Upper lobe of right lung (tissue), 1 donor: ENCODE results near the gene LCE1D. TPM values are rescaled to one million over a fixed set of nuclear protein-coding genes. Genes with fewer than 3 reads are reported as not detected.

ENCODE experiments used
- ATAC-seq: fragments of 200-7000 bp; cut with Tn5 transposase; one replicate; pipeline ENCODE4 v1.9.1; 2020; ENCODE audit warnings: mild to moderate bottlenecking, moderate library complexity
- DNase-seq: peaks from one replicate; pipeline ENCODE4 v3.0.0-alpha.2; 2020
- H3K27ac ChIP-seq: fragments of 200-600 bp; one replicate; pipeline ENCODE4 v1.8.0; 2022
- H3K27me3 ChIP-seq: fragments of 200-600 bp; one replicate; pipeline ENCODE4 v1.8.0; 2022; ENCODE audit warnings: mild to moderate bottlenecking
- H3K36me3 ChIP-seq: fragments of 200-600 bp; one replicate; pipeline ENCODE4 v1.8.0; 2022
- H3K4me1 ChIP-seq: fragments of 200-600 bp; one replicate; pipeline ENCODE4 v1.8.0; 2022
- H3K4me3 ChIP-seq: fragments of 200-600 bp; one replicate; pipeline ENCODE4 v1.8.0; 2022; ENCODE audit warnings: mild to moderate bottlenecking
- H3K9me3 ChIP-seq: fragments of 200-600 bp; one replicate; pipeline ENCODE4 v1.8.0; 2022
- intact Hi-C: fragments of 100-400 bp; cut with DNase I; formaldehyde crosslinking; loops from one replicate; pipeline ENCODE4 v1.11.0; 2022
- total RNA-seq: library from RNA; stranded (reverse); fragmentation: NEBNext Ultra II Directional; extraction: Animal tissue kit (Norgen Biotek cat#: 25700); gene quantifications from one replicate; pipeline ENCODE4 v1.2.1, GENCODE V29; 2021
- TF ChIP-seq, protein P1 (sequence below): fragments of 200-600 bp; IDR thresholded peaks from one replicate; pipeline ENCODE4 v1.8.0; 2022; ENCODE audit warnings: antibody characterized with exemption
- donor health status: DM: no; HTN: yes; CAD: no; lungs with severe emphysema.

Gene LCE1D
- total RNA-seq, 1 donor from 2014 or later: not detected

DNA sequence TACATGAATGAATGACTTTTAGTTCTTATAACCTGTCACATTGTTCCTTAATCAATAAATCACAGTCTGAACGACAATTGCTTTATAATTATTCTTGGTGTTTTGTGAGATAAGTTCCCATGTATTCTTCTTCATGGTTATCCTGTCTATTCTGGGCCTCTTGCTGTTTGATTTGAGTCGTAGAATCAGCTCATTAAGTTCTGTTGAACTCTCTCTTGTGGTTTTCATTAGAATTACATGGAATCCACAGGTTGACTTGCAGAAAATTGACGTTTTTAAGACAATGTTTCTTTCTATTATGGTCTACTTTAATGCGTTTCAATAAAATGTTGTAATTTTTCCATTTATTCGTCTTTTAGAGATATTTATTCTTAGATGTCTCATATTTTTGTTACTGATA lies 26.8 kb downstream of the LCE1D start:
- intact Hi-C loops: no loop called here
- no peaks in the 10 kb centered on the region for H3K9me3 ChIP-seq
- H3K4me3 ChIP-seq: no peak overlapping the region

DNA sequence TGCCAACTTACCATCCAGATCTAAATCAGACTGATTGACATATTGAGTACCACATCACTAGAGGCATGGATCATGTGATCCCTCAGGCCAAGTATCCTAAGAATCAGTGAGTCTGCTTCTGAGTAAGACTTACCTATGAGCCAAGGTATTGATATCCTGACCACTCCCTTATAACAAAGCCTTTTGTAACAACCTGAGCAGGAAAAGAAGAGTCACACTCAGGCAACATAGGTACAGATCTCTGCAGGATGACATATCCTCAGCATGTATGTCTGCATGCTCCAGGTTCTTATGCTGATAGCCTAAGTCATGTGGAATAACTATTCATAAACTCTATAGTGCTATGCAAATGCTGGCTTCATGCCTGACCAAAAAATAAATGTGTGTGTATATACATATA lies 28.4 kb downstream of the LCE1D start:
- Histone ChIP-seq H3K27ac (no peak overlapping the region), H3K4me3 (no peak overlapping the region), H3K9me3 (no peaks in the 10 kb centered on the region), H3K36me3 (no peaks in the 10 kb centered on the region), H3K27me3 (no peaks in the 10 kb centered on the region), H3K4me1 (no peaks in the 10 kb centered on the region)
- intact Hi-C loops: no loop called here
- TF ChIP-seq, protein P1, sequence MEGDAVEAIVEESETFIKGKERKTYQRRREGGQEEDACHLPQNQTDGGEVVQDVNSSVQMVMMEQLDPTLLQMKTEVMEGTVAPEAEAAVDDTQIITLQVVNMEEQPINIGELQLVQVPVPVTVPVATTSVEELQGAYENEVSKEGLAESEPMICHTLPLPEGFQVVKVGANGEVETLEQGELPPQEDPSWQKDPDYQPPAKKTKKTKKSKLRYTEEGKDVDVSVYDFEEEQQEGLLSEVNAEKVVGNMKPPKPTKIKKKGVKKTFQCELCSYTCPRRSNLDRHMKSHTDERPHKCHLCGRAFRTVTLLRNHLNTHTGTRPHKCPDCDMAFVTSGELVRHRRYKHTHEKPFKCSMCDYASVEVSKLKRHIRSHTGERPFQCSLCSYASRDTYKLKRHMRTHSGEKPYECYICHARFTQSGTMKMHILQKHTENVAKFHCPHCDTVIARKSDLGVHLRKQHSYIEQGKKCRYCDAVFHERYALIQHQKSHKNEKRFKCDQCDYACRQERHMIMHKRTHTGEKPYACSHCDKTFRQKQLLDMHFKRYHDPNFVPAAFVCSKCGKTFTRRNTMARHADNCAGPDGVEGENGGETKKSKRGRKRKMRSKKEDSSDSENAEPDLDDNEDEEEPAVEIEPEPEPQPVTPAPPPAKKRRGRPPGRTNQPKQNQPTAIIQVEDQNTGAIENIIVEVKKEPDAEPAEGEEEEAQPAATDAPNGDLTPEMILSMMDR: no peak
- no peak for DNase-seq
- no peak for ATAC-seq

More for the DNA sequence above, 26.8 kb downstream of the LCE1D start:
- ATAC-seq: no peak
- Histone ChIP-seq H3K4me1 (no peaks in the 10 kb centered on the region), H3K27me3 (no peaks in the 10 kb centered on the region), H3K36me3 (no peaks in the 10 kb centered on the region), H3K27ac (no peak overlapping the region)
- TF ChIP-seq, protein P1: no peak
- DNase-seq: no peak

DNA sequence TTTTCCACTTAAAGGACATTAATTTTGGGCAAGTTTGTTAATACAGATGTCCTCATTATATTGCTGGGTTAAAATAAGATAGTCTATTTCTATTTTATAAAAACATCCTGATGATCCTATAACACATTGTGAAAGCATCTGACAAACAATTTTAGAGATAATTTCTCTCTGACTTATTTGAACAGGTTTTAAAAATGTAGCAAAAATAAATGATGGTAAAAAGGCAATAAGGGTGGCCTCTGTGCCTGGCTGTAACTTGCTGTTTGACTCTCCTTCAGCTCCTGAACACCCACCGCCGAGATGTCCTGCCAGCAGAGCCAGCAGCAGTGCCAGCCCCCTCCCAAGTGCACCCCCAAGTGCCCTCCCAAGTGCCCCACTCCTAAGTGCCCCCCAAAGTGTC lies 30.7 kb downstream of the LCE1D start, which contains the start of gene LCE1A:
LCE1A (plus strand) TSS at position 301 of the 400 bp plus-strand sequence; CDS start at position 301, 0 bp downstream.
- H3K4me1 ChIP-seq: no peaks in the 10 kb centered on the region
- H3K27ac ChIP-seq: no peak within 1 kb of the TSS
- H3K36me3 ChIP-seq: no peaks in the 10 kb centered on the region
- no peak for ATAC-seq
- no peak within 1 kb of the TSS for H3K4me3 ChIP-seq
- no peaks in the 10 kb centered on the region for H3K9me3 ChIP-seq
- H3K27me3 ChIP-seq: no peaks in the 10 kb centered on the region
- intact Hi-C loops: no loop called here
- no peak for DNase-seq
- TF ChIP-seq, protein P1: no peak

DNA sequence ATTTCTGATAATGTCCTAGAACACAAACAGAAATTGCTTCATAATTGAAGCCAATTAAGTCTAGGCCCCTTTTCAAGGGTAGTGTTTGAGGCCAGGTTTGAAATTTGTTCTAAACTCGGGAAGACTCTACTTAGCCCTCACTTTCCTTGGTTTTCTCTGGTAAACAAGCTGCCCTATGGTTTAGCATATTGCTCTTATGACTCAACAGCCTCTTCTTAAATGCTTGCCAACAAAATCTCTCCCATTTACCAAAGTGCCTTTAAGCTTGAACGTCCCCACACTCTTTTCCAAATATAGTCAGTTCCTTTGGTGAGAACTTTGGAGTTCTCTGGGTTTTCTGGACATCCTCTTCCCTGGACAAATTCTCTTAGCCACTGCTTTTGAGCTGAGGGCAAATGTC lies 40.3 kb downstream of the LCE1D start:
- H3K27me3 ChIP-seq: no peaks in the 10 kb centered on the region
- TF ChIP-seq, protein P1: no peak
- intact Hi-C loops: no loop called here
- ATAC-seq (no peak), DNase-seq (no peak)
- H3K4me3 ChIP-seq: no peak overlapping the region
- H3K36me3 ChIP-seq: no peaks in the 10 kb centered on the region
- H3K4me1 ChIP-seq: no peaks in the 10 kb centered on the region
- no peaks in the 10 kb centered on the region for H3K9me3 ChIP-seq
- no peak overlapping the region for H3K27ac ChIP-seq

DNA sequence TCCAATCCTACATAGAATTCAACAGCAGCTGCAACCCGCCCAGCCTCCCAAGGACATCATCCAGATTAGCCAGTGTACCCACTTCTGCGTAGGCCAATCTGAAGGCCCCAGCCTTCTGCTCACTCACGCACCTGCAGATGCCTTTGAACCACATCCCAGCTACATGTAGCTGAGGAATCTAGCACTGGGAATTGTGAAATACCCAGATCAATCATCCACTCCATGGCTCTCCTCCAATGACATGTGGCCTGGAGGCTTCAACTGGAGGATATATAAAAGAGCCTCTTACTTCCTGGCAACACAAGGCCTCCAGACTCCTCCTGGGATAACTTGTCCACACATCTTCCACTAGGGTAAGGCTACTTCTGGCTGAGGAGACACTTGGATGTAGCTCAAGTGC lies 46.0 kb downstream of the LCE1D start, which contains the start of gene LCE6A:
LCE6A (plus strand) TSS at position 301 of the 400 bp plus-strand sequence. CDS start 665 bp downstream, outside the sequence.
- TF ChIP-seq, protein P1: no peak
- H3K4me1 ChIP-seq: no peaks in the 10 kb centered on the region
- ATAC-seq (no peak), DNase-seq (no peak)
- no peaks in the 10 kb centered on the region for H3K9me3 ChIP-seq
- H3K4me3 ChIP-seq: no peak within 1 kb of the TSS
- intact Hi-C loops: no loop called here
- no peak within 1 kb of the TSS for H3K27ac ChIP-seq
- no peaks in the 10 kb centered on the region for H3K27me3 ChIP-seq
- H3K36me3 ChIP-seq: no peaks in the 10 kb centered on the region

Other genes with a start within 250 kb of the LCE1D start
- not detected for gene LCE3E, start 229.9 kb upstream of the LCE1D start, total RNA-seq
- not detected for gene LCE3D, start 216.2 kb upstream of the LCE1D start, total RNA-seq
- gene LCE3C, start 196.5 kb upstream of the LCE1D start, total RNA-seq: not detected
- not detected for gene LCE3B, start 182.9 kb upstream of the LCE1D start, total RNA-seq
- gene LCE3A, start 173.6 kb upstream of the LCE1D start, total RNA-seq: not detected
- not detected for gene LCE2D, start 133.3 kb upstream of the LCE1D start, total RNA-seq
- not detected for gene LCE2C, start 121.4 kb upstream of the LCE1D start, total RNA-seq
- gene LCE2B, start 110.6 kb upstream of the LCE1D start, total RNA-seq: not detected
- gene LCE2A, start 98.4 kb upstream of the LCE1D start, total RNA-seq: not detected
- gene LCE4A, start 88.6 kb upstream of the LCE1D start, total RNA-seq: not detected
- not detected for gene KPRP, start 38.7 kb upstream of the LCE1D start, total RNA-seq
- gene LCE1F, start 21.6 kb upstream of the LCE1D start, total RNA-seq: not detected
- gene LCE1E, start 10.5 kb upstream of the LCE1D start, total RNA-seq: not detected
- gene LCE1C, start 9.9 kb downstream of the LCE1D start, total RNA-seq: not detected
- not detected for gene LCE1B, start 15.2 kb downstream of the LCE1D start, total RNA-seq
- not detected for gene LCE1A, start 30.8 kb downstream of the LCE1D start, total RNA-seq
- gene LCE6A, start 46.1 kb downstream of the LCE1D start, total RNA-seq: not detected
- not detected for gene LCE7A, start 63.3 kb downstream of the LCE1D start, total RNA-seq
- gene SMCP, start 81.6 kb downstream of the LCE1D start, total RNA-seq: not detected
- gene IVL, start 111.8 kb downstream of the LCE1D start, total RNA-seq: not detected
- not detected for gene SPRR5, start 150.5 kb downstream of the LCE1D start, total RNA-seq
- gene SPRR4, start 173.9 kb downstream of the LCE1D start, total RNA-seq: not detected
- gene SPRR1A, start 187.4 kb downstream of the LCE1D start, total RNA-seq: not detected
- gene SPRR3, start 205.0 kb downstream of the LCE1D start, total RNA-seq: not detected
- not detected for gene SPRR1B, start 234.5 kb downstream of the LCE1D start, total RNA-seq
- gene SPRR2D, start 244.4 kb downstream of the LCE1D start, total RNA-seq: not detected